H1 (cell line): ENCODE data around the gene GRIA1. TPM values are rescaled to one million over a fixed set of nuclear protein-coding genes. Genes with fewer than 3 reads are reported as not detected.

Experiments used
- CTCF ChIA-PET: fragments of 300-600 bp; sonication (Branson Sonifier 250); formaldehyde crosslinking; loops from one replicate; lab custom pipeline; 2021; ENCODE audit not compliant: partially characterized antibody; lab: Charles Lee
- POLR2A ChIA-PET: fragments of 300-600 bp; sonication (Branson Sonifier 250); formaldehyde crosslinking; loops from one replicate; lab custom pipeline; 2021; ENCODE audit warnings: inconsistent platforms; ENCODE audit not compliant: partially characterized antibody; lab: Charles Lee
- DNase-seq, 2 experiments: peaks; one replicate each; pipeline versions ENCODE4 v3.0.0 to v3.0.0-alpha.2; 2010 to 2022; ENCODE audit warnings: low spot score in 2 of 2, low read depth in 1 of 2, mixed read lengths in 1 of 2
- FAIRE-seq: peaks from 2 replicates; lab custom pipeline; 2011; peaks lifted over from hg19 to GRCh38; lab: Jason Lieb, UNC
- H2AFZ ChIP-seq: 2 replicates; pipeline ENCODE4 v1.8.1; 2012; ENCODE audit warnings: low read length, inconsistent platforms
- H2AK5ac ChIP-seq: 2 replicates; pipeline ENCODE4 v1.6.1; 2013; ENCODE audit warnings: low read depth, low read length
- H2BK120ac ChIP-seq: replicated peaks from 2 replicates; pipeline ENCODE3; 2013; ENCODE audit warnings: low read depth, low read length, inconsistent platforms
- H2BK12ac ChIP-seq: 2 replicates; pipeline ENCODE4 v1.6.1; 2013; ENCODE audit warnings: low read depth, low read length
- H2BK15ac ChIP-seq: 2 replicates; pipeline ENCODE4 v1.6.1; 2013; ENCODE audit warnings: low read length
- H2BK20ac ChIP-seq: 2 replicates; pipeline ENCODE4 v1.6.1; 2013; ENCODE audit warnings: low read length
- H2BK5ac ChIP-seq: 2 replicates; pipeline ENCODE4 v1.6.1; 2013; ENCODE audit warnings: low read depth, low read length
- H3K14ac ChIP-seq: 2 replicates; pipeline ENCODE4 v1.6.1; 2013; ENCODE audit warnings: inconsistent platforms; ENCODE audit not compliant: insufficient read length
- H3K18ac ChIP-seq: 2 replicates; pipeline ENCODE4 v1.6.1; 2013; ENCODE audit warnings: low read length; ENCODE audit errors: extremely low read depth
- H3K23ac ChIP-seq: 2 replicates; pipeline ENCODE4 v1.6.1; 2013; ENCODE audit warnings: inconsistent platforms; ENCODE audit not compliant: insufficient read length
- H3K23me2 ChIP-seq: 2 replicates; pipeline ENCODE4 v1.6.1; 2013; ENCODE audit warnings: low read depth, low read length
- H3K27ac ChIP-seq: 2 replicates; pipeline ENCODE4 v1.6.1; 2011; ENCODE audit warnings: low read depth, low read length, inconsistent platforms
- H3K27me3 ChIP-seq, 4 experiments: replicated peaks in 1 of 4; 1 replicate in 1 of 4; 2 replicates in 3 of 4; pipeline versions ENCODE4 v1.6.1 to v1.8.1; 2011 to 2013; ENCODE audit warnings: low read length in 3 of 4, mild to moderate bottlenecking in 3 of 4, inconsistent platforms in 2 of 4, mixed read lengths in 2 of 4, moderate library complexity in 1 of 4; ENCODE audit not compliant: control insufficient read depth in 3 of 4, insufficient read depth in 3 of 4; ENCODE audit errors: extremely low read depth in 1 of 4
- H3K36me3 ChIP-seq, 4 experiments: 2 replicates each; pipeline versions ENCODE4 v1.6.1 to v1.8.1; 2011 to 2013; ENCODE audit warnings: mild to moderate bottlenecking in 4 of 4, low read length in 3 of 4, moderate library complexity in 2 of 4, control low read depth in 1 of 4, inconsistent platforms in 1 of 4; ENCODE audit not compliant: insufficient read depth in 4 of 4, control insufficient read depth in 2 of 4
- H3K4ac ChIP-seq: replicated peaks from 2 replicates; pipeline ENCODE3; 2013; ENCODE audit warnings: low read length, low read depth, mixed read lengths, inconsistent platforms; ENCODE audit not compliant: insufficient read length
- H3K4me1 ChIP-seq, 4 experiments: replicated peaks in 1 of 4; 1 replicate in 1 of 4; 2 replicates in 3 of 4; pipeline versions ENCODE4 v1.6.1 to v1.8.1; 2011 to 2013; ENCODE audit warnings: low read length in 3 of 4, inconsistent platforms in 2 of 4, mixed read lengths in 1 of 4; ENCODE audit not compliant: insufficient read depth in 4 of 4, control insufficient read depth in 3 of 4
- H3K4me2 ChIP-seq, 2 experiments: 2 replicates each; pipeline versions ENCODE4 v1.6.1 to v1.8.1; 2011 to 2013; ENCODE audit warnings: low read depth in 2 of 2, low read length in 2 of 2, control low read depth in 1 of 2, inconsistent platforms in 1 of 2, mild to moderate bottlenecking in 1 of 2; ENCODE audit not compliant: insufficient read depth in 1 of 2
- H3K4me3 ChIP-seq, 4 experiments: fragments of 200-600, 300-600 bp in 1 of 4; sonication (generic), shearing (Covaris generic), sonication (Bioruptor Twin) in 1 of 4; 2 replicates each; pipeline versions ENCODE4 v1.5.1 to v1.8.1; 2011 to 2016; ENCODE audit warnings: low read length in 4 of 4, low read depth in 3 of 4, control low read depth in 2 of 4, inconsistent platforms in 2 of 4, mild to moderate bottlenecking in 2 of 4, mixed read lengths in 1 of 4, moderate library complexity in 1 of 4; ENCODE audit not compliant: insufficient read depth in 2 of 4; ENCODE audit errors: extremely low read depth in 1 of 4
- H3K56ac ChIP-seq: replicated peaks from 2 replicates; pipeline ENCODE3; 2013; ENCODE audit warnings: low read depth, mild to moderate bottlenecking, mixed read lengths, low read length, inconsistent platforms; ENCODE audit not compliant: insufficient read length
- H3K79me1 ChIP-seq: 2 replicates; pipeline ENCODE4 v1.6.1; 2013; ENCODE audit warnings: low read depth, low read length, control low read depth
- H3K79me2 ChIP-seq, 2 experiments: 2 replicates each; pipeline versions ENCODE4 v1.6.1 to v1.8.1; 2012 to 2013; ENCODE audit warnings: low read length in 2 of 2, mild to moderate bottlenecking in 2 of 2, inconsistent platforms in 1 of 2; ENCODE audit not compliant: insufficient read depth in 2 of 2, control insufficient read depth in 1 of 2
- H3K9ac ChIP-seq, 4 experiments: replicated peaks in 1 of 4; 1 replicate in 1 of 4; 2 replicates in 3 of 4; pipeline versions ENCODE4 v1.6.1 to v1.8.1; 2011 to 2013; ENCODE audit warnings: low read depth in 3 of 4, low read length in 3 of 4, control low read depth in 2 of 4, mild to moderate bottlenecking in 2 of 4, moderate library complexity in 2 of 4, inconsistent platforms in 1 of 4; ENCODE audit errors: extremely low read depth in 1 of 4
- H3K9me3 ChIP-seq, 2 experiments: 2 replicates each; pipeline versions ENCODE4 v1.6.1 to v1.8.1; 2012 to 2013; ENCODE audit warnings: mild to moderate bottlenecking in 2 of 2, moderate library complexity in 2 of 2, control low read depth in 1 of 2, inconsistent platforms in 1 of 2, low read depth in 1 of 2, low read length in 1 of 2, mixed read lengths in 1 of 2; ENCODE audit not compliant: insufficient read depth in 2 of 2
- H4K20me1 ChIP-seq, 2 experiments: replicated peaks in 1 of 2; 2 replicates each; pipeline versions ENCODE3 to v1.8.1; 2011 to 2013; ENCODE audit warnings: inconsistent platforms in 2 of 2, low read length in 2 of 2, mild to moderate bottlenecking in 1 of 2; ENCODE audit not compliant: insufficient read depth in 2 of 2, control insufficient read depth in 1 of 2
- H4K5ac ChIP-seq: 2 replicates; pipeline ENCODE4 v1.6.1; 2013; ENCODE audit warnings: low read length, low read depth, mixed read lengths, inconsistent platforms; ENCODE audit not compliant: insufficient read length
- H4K8ac ChIP-seq: 2 replicates; pipeline ENCODE4 v1.8.0; 2013; ENCODE audit warnings: mild to moderate bottlenecking, moderate library complexity, low read length, inconsistent platforms; ENCODE audit not compliant: insufficient read depth; ENCODE audit errors: extremely low read depth
- H4K91ac ChIP-seq: replicated peaks from 2 replicates; pipeline ENCODE3; 2013; ENCODE audit warnings: low read length, mixed read lengths, inconsistent platforms; ENCODE audit not compliant: insufficient read length
- CBX8 ChIP-seq: fragments of 300-800, 300-1000 bp; sonication (generic); IDR thresholded peaks from 2 replicates; pipeline ENCODE4 v1.7.1; 2016; ENCODE audit warnings: low read depth, low read length, borderline replicate concordance
- CEBPB ChIP-seq: IDR thresholded peaks from 2 replicates; pipeline ENCODE4 v1.6.1; 2012; ENCODE audit warnings: low read depth, low read length
- CHD1 ChIP-seq: IDR thresholded peaks from 2 replicates; pipeline ENCODE4 v1.6.1; 2012; ENCODE audit warnings: low read depth, low read length, improper control_type of control experiment
- CTBP2 ChIP-seq: IDR thresholded peaks from 2 replicates; pipeline ENCODE4 v1.7.0; 2011; ENCODE audit warnings: borderline replicate concordance, mild to moderate bottlenecking, moderate library complexity, mixed read lengths, low read length; ENCODE audit not compliant: insufficient read depth, insufficient read length
- FOSL1 ChIP-seq: IDR thresholded peaks from 2 replicates; pipeline ENCODE4 v1.6.1; 2011; ENCODE audit warnings: mild to moderate bottlenecking, low read depth, low read length, moderate library complexity; ENCODE audit not compliant: insufficient read depth
- MAFK ChIP-seq: IDR thresholded peaks from 2 replicates; pipeline ENCODE4 v1.6.1; 2012; ENCODE audit warnings: low read depth, mild to moderate bottlenecking, improper control_type of control experiment, low read length
- RAD21 ChIP-seq, 2 experiments: IDR thresholded peaks in 1 of 2; conservative IDR thresholded peaks in 1 of 2; 2 replicates each; pipeline ENCODE4 v1.6.1; 2011; ENCODE audit warnings: low read depth in 2 of 2, low read length in 2 of 2, improper control_type of control experiment in 1 of 2, inconsistent platforms in 1 of 2, mild to moderate bottlenecking in 1 of 2, moderate library complexity in 1 of 2
- RFX5 ChIP-seq: IDR thresholded peaks from 2 replicates; pipeline ENCODE4 v1.6.1; 2011; ENCODE audit warnings: low read depth, low read length, improper control_type of control experiment, borderline replicate concordance
- SP2 ChIP-seq: IDR thresholded peaks from 2 replicates; pipeline ENCODE4 v1.6.1; 2012; ENCODE audit warnings: mild to moderate bottlenecking, low read length, inconsistent platforms
- SP4 ChIP-seq: IDR thresholded peaks from 2 replicates; pipeline ENCODE4 v1.6.1; 2012; ENCODE audit warnings: low read length, inconsistent platforms
- TAF7 ChIP-seq: optimal IDR thresholded peaks from 2 replicates; pipeline ENCODE3; 2011; ENCODE audit warnings: low read depth, mild to moderate bottlenecking, inconsistent platforms, low read length, moderate library complexity, borderline replicate concordance
- TBP ChIP-seq: IDR thresholded peaks from 2 replicates; pipeline ENCODE4 v1.6.1; 2011; ENCODE audit warnings: low read depth, low read length, improper control_type of control experiment
- TEAD4 ChIP-seq: IDR thresholded peaks from 2 replicates; pipeline ENCODE4 v1.6.1; 2012; ENCODE audit warnings: low read depth, low read length, inconsistent platforms, mixed read lengths
- YY1 ChIP-seq: IDR thresholded peaks from 2 replicates; pipeline ENCODE4 v1.6.1; 2011; ENCODE audit warnings: low read depth, mild to moderate bottlenecking, low read length
- WGBS, 2 experiments: shearing (Covaris generic) in 1 of 2; methylation state at CpG; one replicate each; pipeline versions ENCODE4 v1.1.6 to v1.1.7; 2013 to 2015; ENCODE audit warnings: low lambda C conversion rate in 2 of 2, mixed read lengths in 2 of 2, inconsistent platforms in 1 of 2, low coverage in 1 of 2, missing lambda C conversion rate in 1 of 2; ENCODE audit not compliant: insufficient replicate concordance in 2 of 2, insufficient coverage in 1 of 2, insufficient read length in 1 of 2; ENCODE audit errors: extremely low coverage in 1 of 2, missing lambda C conversion rate in 1 of 2; 5-methylcytosine and 5-hydroxymethylcytosine counted together
- polyA plus RNA-seq, 7 experiments: library from polyadenylated mRNA; depleted of rRNA in 3 of 7; stranded (reverse) in 5 of 7; unstranded in 2 of 7; fragments of >200 nt in 5 of 7; fragments of 200-250 nt in 2 of 7; gene quantifications; 1 replicate in 5 of 7; 2 replicates in 1 of 7; 4 replicates in 1 of 7; pipeline versions ENCODE4 v1.2.1 to v1.2.3, GENCODE V29; 2011 to 2013; ENCODE audit warnings: missing spikeins in 2 of 7, mixed read lengths in 2 of 7
- total RNA-seq: library from RNA; stranded (reverse); fragmentation: NEBNext Ultra II Directional; extraction: Animal tissue kit (Norgen Biotek cat#: 25700); gene quantifications from 2 replicates; pipeline ENCODE4 v1.2.1, GENCODE V29; 2021
- TF ChIP-seq, protein P1 (sequence below): IDR thresholded peaks from 2 replicates; pipeline ENCODE4 v1.6.1; 2012; ENCODE audit warnings: inconsistent platforms

Gene GRIA1
- total and polyA plus RNA-seq, 2 of the 8 experiments (the other 6 are each of a cell fraction or from before 2014, with no cell fraction given) = 0.97 to 2.5 TPM

DNA sequence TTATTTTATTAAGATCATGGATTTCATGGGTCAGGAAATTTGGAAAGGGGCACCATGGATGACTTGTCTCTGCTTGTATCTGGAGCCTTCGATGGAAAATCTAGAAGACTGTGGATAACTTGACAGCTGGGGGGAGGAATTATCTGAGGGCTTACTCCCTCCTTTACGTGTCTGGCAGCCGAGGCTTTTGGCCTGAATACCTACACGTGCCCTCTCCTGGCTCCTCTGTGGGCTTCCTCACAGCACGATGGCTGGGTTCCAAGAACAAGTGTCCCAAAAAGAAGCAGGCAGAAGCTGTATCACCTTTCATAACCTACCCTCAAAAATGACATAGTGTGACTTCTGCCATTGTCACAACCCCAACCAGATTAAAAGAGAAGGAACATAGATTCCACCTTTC is 228.9 kb downstream of the GRIA1 start:
- no peak for FAIRE-seq
- 91% methylated on average over 4 of the region's 5 CpGs; no CpG with 5 or more reads in 1 of the 2 experiments for WGBS, 2 experiments
- TF ChIP-seq MAFK = no peak
- no peak for TF ChIP-seq TEAD4
- TF ChIP-seq RAD21 (IDR thresholded peaks at IDR 0.05 in 1 of 2, conservative IDR thresholded peaks at IDR 0.05 in 1 of 2; ENCODE audit: low read depth in 2 of 2, low read length in 2 of 2) = no peak
- no peak for TF ChIP-seq TBP
- no peak for TF ChIP-seq CTBP2
- TF ChIP-seq RFX5 = no peak
- TF ChIP-seq FOSL1 = no peak
- no peak for TF ChIP-seq CEBPB
- no peak for TF ChIP-seq CHD1
- no peak for TF ChIP-seq TAF7
- TF ChIP-seq SP2 = no peak
- TF ChIP-seq, protein P1, sequence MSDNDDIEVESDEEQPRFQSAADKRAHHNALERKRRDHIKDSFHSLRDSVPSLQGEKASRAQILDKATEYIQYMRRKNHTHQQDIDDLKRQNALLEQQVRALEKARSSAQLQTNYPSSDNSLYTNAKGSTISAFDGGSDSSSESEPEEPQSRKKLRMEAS = no peak
- no peak for TF ChIP-seq YY1
- TF ChIP-seq CBX8 = no peak
- no peak for TF ChIP-seq SP4

More for the DNA sequence above, 228.9 kb downstream of the GRIA1 start:
- no peak overlapping the region for H3K14ac ChIP-seq
- H2BK20ac ChIP-seq = no peak overlapping the region
- no peaks in the 10 kb centered on the region for H3K79me1 ChIP-seq
- H2BK12ac ChIP-seq = no peak overlapping the region
- ChIA-PET CTCF (interaction anchor here (0.6 kb wide), 1 partner anchor 40 kb away, joined by 3 read pairs; no protein-coding TSS in a partner anchor), POLR2A (no interaction called here)
- H2BK120ac ChIP-seq = no peak overlapping the region
- no peaks in the 10 kb centered on the region for H3K23me2 ChIP-seq
- no peak overlapping the region for H2BK5ac ChIP-seq
- H4K5ac ChIP-seq = no peak overlapping the region
- no peaks in the 10 kb centered on the region for H3K27me3 ChIP-seq
- no peak overlapping the region for H2AK5ac ChIP-seq
- no peak overlapping the region for H2AFZ ChIP-seq
- H3K79me2 ChIP-seq = no peaks in the 10 kb centered on the region
- H3K27ac ChIP-seq = no peak overlapping the region
- no peak overlapping the region for H3K23ac ChIP-seq
- no peak overlapping the region for H4K8ac ChIP-seq
- H2BK15ac ChIP-seq = no peak overlapping the region
- no peak overlapping the region for H3K56ac ChIP-seq
- no peaks in the 10 kb centered on the region for H4K20me1 ChIP-seq
- H3K18ac ChIP-seq = no peak overlapping the region
- peaks cover 9 to 12% of the 10 kb centered on the region in 2 experiments; a peak in 3 of 4 replicates for H3K9me3 ChIP-seq
- no peaks in the 10 kb centered on the region for H3K4me1 ChIP-seq
- no peak overlapping the region for H3K4me3 ChIP-seq
- H3K9ac ChIP-seq = no peak overlapping the region
- H3K4me2 ChIP-seq = no peak overlapping the region
- H3K36me3 ChIP-seq = peaks cover 0 to 2% (median 0%) of the 10 kb centered on the region in 4 experiments; a peak in 1 of 8 replicates
- no peak for DNase-seq
- no peak overlapping the region for H3K4ac ChIP-seq
- no peak overlapping the region for H4K91ac ChIP-seq
